Prostate gland (tissue), 2 donors: ENCODE measurements around the gene TF.

Experiments used
- POLR2A ChIP-seq: fragments of 450-650 bp; IDR thresholded peaks from one replicate; pipeline ENCODE4 v1.6.1; 2016; ENCODE audit warnings: antibody characterized with exemption, mild to moderate bottlenecking
- POLR2AphosphoS5 ChIP-seq: sonication (generic); formaldehyde crosslinking; IDR thresholded peaks from one replicate; pipeline ENCODE4 v1.6.1; 2017; ENCODE audit warnings: antibody characterized with exemption
- TF ChIP-seq, protein P1 (sequence below), 4 experiments: fragments of 200-600 bp in 2 of 4; fragments of 450-650 bp in 2 of 4; sonication (generic) in 2 of 4; IDR thresholded peaks; 1 replicate in 3 of 4; 2 replicates in 1 of 4; pipeline ENCODE4 v1.5.1; 2016 to 2019; ENCODE audit warnings: antibody characterized with exemption in 4 of 4, mild to moderate bottlenecking in 2 of 4, moderate library complexity in 2 of 4

GRCh38 chr3:133812872-133813271 is 66.7 kb downstream of the TF start:
- TF ChIP-seq, protein P1, sequence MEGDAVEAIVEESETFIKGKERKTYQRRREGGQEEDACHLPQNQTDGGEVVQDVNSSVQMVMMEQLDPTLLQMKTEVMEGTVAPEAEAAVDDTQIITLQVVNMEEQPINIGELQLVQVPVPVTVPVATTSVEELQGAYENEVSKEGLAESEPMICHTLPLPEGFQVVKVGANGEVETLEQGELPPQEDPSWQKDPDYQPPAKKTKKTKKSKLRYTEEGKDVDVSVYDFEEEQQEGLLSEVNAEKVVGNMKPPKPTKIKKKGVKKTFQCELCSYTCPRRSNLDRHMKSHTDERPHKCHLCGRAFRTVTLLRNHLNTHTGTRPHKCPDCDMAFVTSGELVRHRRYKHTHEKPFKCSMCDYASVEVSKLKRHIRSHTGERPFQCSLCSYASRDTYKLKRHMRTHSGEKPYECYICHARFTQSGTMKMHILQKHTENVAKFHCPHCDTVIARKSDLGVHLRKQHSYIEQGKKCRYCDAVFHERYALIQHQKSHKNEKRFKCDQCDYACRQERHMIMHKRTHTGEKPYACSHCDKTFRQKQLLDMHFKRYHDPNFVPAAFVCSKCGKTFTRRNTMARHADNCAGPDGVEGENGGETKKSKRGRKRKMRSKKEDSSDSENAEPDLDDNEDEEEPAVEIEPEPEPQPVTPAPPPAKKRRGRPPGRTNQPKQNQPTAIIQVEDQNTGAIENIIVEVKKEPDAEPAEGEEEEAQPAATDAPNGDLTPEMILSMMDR (IDR thresholded peaks at IDR 0.05) = no peak
- TF ChIP-seq POLR2A (no peak), POLR2AphosphoS5 (no peak)
